HCEC 1CT (cell line): Measurements from ENCODE around the gene ZNF90.
"Not testable (repeated sequence)": the region's sequence is repeated elsewhere in the genome, so short reads cannot be mapped to it uniquely, and the experiment has no call there.

Experiments
- DNase-seq: peaks from one replicate; pipeline ENCODE4 v3.0.0-alpha.2; 2017

Gene ZNF90

DNA sequence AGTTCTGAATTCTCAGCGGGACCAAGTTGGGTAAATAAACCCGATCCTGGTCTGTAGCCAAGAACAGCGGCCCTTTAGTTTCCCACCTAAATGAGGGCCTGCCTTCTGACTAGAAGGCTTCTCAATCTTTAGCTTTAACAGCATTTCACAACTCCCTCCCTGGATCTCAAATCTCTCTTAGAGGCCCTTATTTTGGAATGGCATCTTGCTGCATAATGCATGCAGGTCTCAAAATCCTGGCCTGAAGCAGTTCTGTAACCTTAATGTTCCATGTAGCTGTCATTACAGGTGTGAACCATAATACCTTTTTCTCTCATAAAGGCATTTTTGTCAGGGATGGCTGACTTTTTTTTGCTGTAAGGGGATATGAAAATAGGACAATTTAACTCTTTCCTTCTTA is 29.5 kb downstream of the ZNF90 start:
- DNase-seq: no peak

- DNase-seq: not testable (repeated sequence)
Measured at GRCh38 chr19:20118064-20118839, 40.5 kb downstream of the ZNF90 start.

- DNase-seq: no peak
Measured at GRCh38 chr19:20124879-20125278, 47.1 kb downstream of the ZNF90 start.

- DNase-seq: not testable (repeated sequence)
Measured at GRCh38 chr19:20132933-20133332, 55.1 kb downstream of the ZNF90 start.

GRCh38 chr19:20137714-20138113 is 59.9 kb downstream of the ZNF90 start:
- DNase-seq: not testable (repeated sequence)

- no peak for DNase-seq
Measured at GRCh38 chr19:20151617-20152145, 73.9 kb downstream of the ZNF90 start.

DNA sequence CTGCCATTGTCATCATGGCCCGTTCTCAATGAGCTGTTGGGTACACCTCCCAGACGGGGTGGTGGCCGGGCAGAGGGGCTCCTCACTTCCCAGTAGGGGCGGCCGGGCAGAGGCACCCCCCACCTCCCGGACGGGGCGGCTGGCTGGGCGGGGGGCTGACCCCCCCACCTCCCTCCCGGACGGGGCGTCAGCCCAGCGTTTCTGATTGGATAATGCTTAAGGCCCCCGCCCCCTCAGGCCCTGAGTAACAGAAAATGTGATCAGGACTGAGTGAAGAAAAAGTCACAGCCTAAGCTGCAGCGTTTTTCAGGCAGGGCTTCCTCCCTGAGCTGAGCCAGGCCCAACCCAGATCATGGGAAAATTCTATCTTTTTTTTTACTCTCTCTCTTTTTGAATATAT is 74.7 kb downstream of the ZNF90 start:
- DNase-seq: not testable (repeated sequence)

DNA sequence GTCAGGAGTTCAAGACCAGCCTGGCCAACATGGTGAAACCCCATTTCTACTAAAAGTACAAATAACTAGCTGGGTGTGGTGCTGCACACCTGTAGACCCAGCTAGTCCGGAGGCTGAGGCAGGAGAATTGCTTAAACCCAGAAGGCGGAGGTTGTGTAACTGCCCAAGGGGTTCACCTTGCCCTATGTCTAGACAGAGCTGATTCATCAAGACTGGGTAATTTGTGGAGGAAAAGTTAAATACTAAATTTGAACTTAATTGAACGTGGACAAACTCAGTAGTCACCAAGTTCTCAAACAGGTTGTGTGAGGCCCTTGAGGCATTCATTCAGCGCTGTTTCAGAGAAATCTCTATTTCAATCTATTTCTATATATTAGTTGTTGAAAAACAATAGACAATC is 75.5 kb downstream of the ZNF90 start:
- no peak for DNase-seq

GRCh38 chr19:20154636-20155035 is 76.8 kb downstream of the ZNF90 start:
- DNase-seq: no peak

GRCh38 chr19:20162821-20163220 is 85.0 kb downstream of the ZNF90 start:
- DNase-seq: no peak

GRCh38 chr19:20164456-20164855 is 86.7 kb downstream of the ZNF90 start:
- DNase-seq: no peak

DNA sequence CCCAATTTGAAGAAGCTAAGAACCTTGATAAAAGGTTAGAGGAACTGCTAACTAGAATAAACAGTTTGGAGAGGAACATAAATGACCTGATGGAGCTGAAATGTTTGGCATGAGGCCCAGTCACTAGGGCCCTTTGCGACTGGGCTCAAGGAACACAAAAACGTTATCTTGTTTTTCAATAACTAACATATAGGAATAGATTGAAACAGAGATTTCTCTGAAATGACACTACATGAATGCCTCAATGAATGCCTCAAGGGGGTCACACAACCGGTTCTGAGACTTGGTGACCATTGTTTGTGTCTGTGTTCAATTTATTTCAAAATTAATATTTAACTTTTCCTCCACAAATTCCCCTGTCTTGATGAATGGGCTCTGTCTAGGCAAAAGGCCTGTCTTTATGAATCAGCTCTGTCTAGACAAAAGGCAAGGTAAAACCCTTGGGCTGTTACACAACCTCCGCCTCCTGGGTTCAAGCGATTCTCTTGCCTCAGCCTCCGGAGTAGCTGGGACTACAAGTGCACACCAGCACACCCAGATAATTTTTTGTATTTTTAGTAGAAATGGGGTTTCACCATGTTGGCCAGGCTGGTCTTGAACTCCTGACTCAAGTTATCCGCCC is 88.3 kb downstream of the ZNF90 start:
- no peak for DNase-seq

GRCh38 chr19:20167020-20167644 is 89.3 kb downstream of the ZNF90 start, which contains the start of gene ZNF486:
TSS of gene ZNF486 (plus strand) at chr19:20167214. CDS start at chr19:20167331, 117 bp downstream.
- DNase-seq: peak; percentile 88

- DNase-seq: peak; percentile 62
Measured at GRCh38 chr19:20167651-20168122, 89.9 kb downstream of the ZNF90 start.
